Neural progenitor cell (in vitro differentiated cells): ENCODE results near the gene LRP1B. TPM values are rescaled to one million over a fixed set of nuclear protein-coding genes. Genes with fewer than 3 reads are reported as not detected.
"Not testable (repeated sequence)": the region's sequence is repeated elsewhere in the genome, so short reads cannot be mapped to it uniquely, and the experiment has no call there.

Experiments used
- DNase-seq: peaks from one replicate; pipeline ENCODE4 v3.0.0-alpha.2; 2016; ENCODE audit warnings: low spot score
- H2AFZ ChIP-seq: fragments of 200-600 bp; sonication (generic); replicated peaks from 2 replicates; pipeline ENCODE4 v1.6.1; 2016; ENCODE audit warnings: antibody characterized with exemption
- H3F3A ChIP-seq: fragments of 200-600 bp; sonication (generic); 2 replicates; pipeline ENCODE4 v1.6.1; 2016; ENCODE audit warnings: antibody characterized with exemption, low read depth
- H3K27ac ChIP-seq: fragments of 200-600 bp; sonication (generic); 2 replicates; pipeline ENCODE4 v1.5.1; 2016; ENCODE audit warnings: mild to moderate bottlenecking
- H3K27me3 ChIP-seq: fragments of 200-600 bp; sonication (generic); 2 replicates; pipeline ENCODE4 v1.6.1; 2016; ENCODE audit warnings: mild to moderate bottlenecking, moderate library complexity
- H3K36me3 ChIP-seq: fragments of 200-600 bp; sonication (generic); 2 replicates; pipeline ENCODE4 v1.5.1; 2016
- H3K4me1 ChIP-seq: fragments of 200-600 bp; sonication (generic); 2 replicates; pipeline ENCODE4 v1.6.1; 2016; ENCODE audit warnings: mixed run types
- H3K4me2 ChIP-seq: fragments of 200-600 bp; sonication (generic); 2 replicates; pipeline ENCODE4 v1.6.1; 2016
- H3K4me3 ChIP-seq: fragments of 200-600 bp; sonication (generic); 2 replicates; pipeline ENCODE4 v1.5.1; 2016
- H3K79me2 ChIP-seq: fragments of 200-600 bp; sonication (generic); 2 replicates; pipeline ENCODE4 v1.6.1; 2016; ENCODE audit warnings: low read depth
- H3K9ac ChIP-seq: fragments of 200-600 bp; sonication (generic); 2 replicates; pipeline ENCODE4 v1.6.1; 2016
- H3K9me3 ChIP-seq: fragments of 200-600 bp; sonication (generic); 2 replicates; pipeline ENCODE4 v1.5.1; 2016; ENCODE audit warnings: low read depth
- H4K20me1 ChIP-seq: fragments of 200-600 bp; sonication (generic); 2 replicates; pipeline ENCODE4 v1.6.1; 2016; ENCODE audit warnings: low read depth
- H3K27ac Mint-ChIP-seq: 3 replicates; pipeline ENCODE4 v1.8.0; 2021; ENCODE audit warnings: mixed read lengths
- H3K27me3 Mint-ChIP-seq: 2 replicates; pipeline ENCODE4 v1.8.0; 2022; ENCODE audit warnings: low read depth, mild to moderate bottlenecking, inconsistent platforms, moderate library complexity, mixed read lengths; ENCODE audit not compliant: insufficient read depth
- H3K36me3 Mint-ChIP-seq: 3 replicates; pipeline ENCODE4 v1.8.0; 2021; ENCODE audit warnings: mixed read lengths
- H3K4me1 Mint-ChIP-seq: 3 replicates; pipeline ENCODE4 v1.8.0; 2021; ENCODE audit warnings: mixed read lengths
- H3K4me3 Mint-ChIP-seq: 3 replicates; pipeline ENCODE4 v1.8.0; 2021; ENCODE audit warnings: mild to moderate bottlenecking, moderate library complexity, mixed read lengths
- H3K9me3 Mint-ChIP-seq: 3 replicates; pipeline ENCODE4 v1.8.0; 2020; ENCODE audit warnings: mixed read lengths
- EZH2 ChIP-seq: fragments of 200-600 bp; sonication (generic); IDR thresholded peaks from 2 replicates; pipeline ENCODE4 v1.6.1; 2017; ENCODE audit warnings: antibody characterized with exemption, mild to moderate bottlenecking, moderate library complexity
- EZH2phosphoT487 ChIP-seq: fragments of 200-600 bp; sonication (generic); IDR thresholded peaks from 2 replicates; pipeline ENCODE4 v1.6.1; 2017; ENCODE audit warnings: antibody characterized with exemption
- total RNA-seq: library from RNA; depleted of rRNA; stranded (reverse); fragments of >200 nt; gene quantifications from 2 replicates; pipeline ENCODE4 v1.2.3, GENCODE V29; 2015; ENCODE audit warnings: low replicate concordance
- TF ChIP-seq, protein P1 (sequence below): fragments of 200-600 bp; sonication (generic); IDR thresholded peaks from 2 replicates; pipeline ENCODE4 v1.5.1; 2017; ENCODE audit warnings: antibody characterized with exemption, mild to moderate bottlenecking

The LRP1B gene
- total RNA-seq, 1 donor from 2014 or later = not detected

DNA sequence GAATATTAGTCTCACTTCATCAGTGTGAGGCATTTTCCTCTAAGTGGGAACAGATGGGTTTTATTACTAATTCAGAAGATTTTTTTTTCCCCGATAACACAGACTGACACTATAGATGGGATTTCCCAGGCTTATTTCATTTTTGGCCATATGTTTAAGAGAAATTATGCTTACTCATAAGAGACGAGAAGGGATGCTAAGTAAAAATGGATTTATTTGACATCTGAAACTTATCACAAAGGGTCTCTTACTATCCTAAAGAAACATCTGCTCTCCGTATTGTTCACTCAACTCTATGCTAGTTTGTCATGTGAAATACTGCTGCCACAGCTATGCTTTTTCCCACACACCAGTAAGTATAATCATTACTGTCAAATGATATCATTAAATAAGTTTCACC lies 1476.3 kb downstream of the LRP1B start:
- no peaks in the 10 kb centered on the region for H3K27me3 ChIP-seq
- H3K79me2 ChIP-seq = no peaks in the 10 kb centered on the region
- no peak overlapping the region for H2AFZ ChIP-seq
- no peak overlapping the region for H3K4me2 ChIP-seq
- H3K4me3 ChIP-seq = no peak overlapping the region
- no peaks in the 10 kb centered on the region for H3K36me3 ChIP-seq
- Mint-ChIP-seq H3K27ac (no peak overlapping the region), H3K36me3 (no peaks in the 10 kb centered on the region), H3K4me1 (no peaks in the 10 kb centered on the region), H3K9me3 (no peaks in the 10 kb centered on the region), H3K4me3 (no peak overlapping the region), H3K27me3 (no peaks in the 10 kb centered on the region)
- no peak overlapping the region for H3K9ac ChIP-seq
- H3K4me1 ChIP-seq = no peaks in the 10 kb centered on the region
- H3K27ac ChIP-seq = no peak overlapping the region
- no peak for DNase-seq
- TF ChIP-seq, protein P1, sequence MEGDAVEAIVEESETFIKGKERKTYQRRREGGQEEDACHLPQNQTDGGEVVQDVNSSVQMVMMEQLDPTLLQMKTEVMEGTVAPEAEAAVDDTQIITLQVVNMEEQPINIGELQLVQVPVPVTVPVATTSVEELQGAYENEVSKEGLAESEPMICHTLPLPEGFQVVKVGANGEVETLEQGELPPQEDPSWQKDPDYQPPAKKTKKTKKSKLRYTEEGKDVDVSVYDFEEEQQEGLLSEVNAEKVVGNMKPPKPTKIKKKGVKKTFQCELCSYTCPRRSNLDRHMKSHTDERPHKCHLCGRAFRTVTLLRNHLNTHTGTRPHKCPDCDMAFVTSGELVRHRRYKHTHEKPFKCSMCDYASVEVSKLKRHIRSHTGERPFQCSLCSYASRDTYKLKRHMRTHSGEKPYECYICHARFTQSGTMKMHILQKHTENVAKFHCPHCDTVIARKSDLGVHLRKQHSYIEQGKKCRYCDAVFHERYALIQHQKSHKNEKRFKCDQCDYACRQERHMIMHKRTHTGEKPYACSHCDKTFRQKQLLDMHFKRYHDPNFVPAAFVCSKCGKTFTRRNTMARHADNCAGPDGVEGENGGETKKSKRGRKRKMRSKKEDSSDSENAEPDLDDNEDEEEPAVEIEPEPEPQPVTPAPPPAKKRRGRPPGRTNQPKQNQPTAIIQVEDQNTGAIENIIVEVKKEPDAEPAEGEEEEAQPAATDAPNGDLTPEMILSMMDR = no peak
- TF ChIP-seq EZH2phosphoT487 (no peak), EZH2 (no peak)
- no peaks in the 10 kb centered on the region for H3F3A ChIP-seq
- no peaks in the 10 kb centered on the region for H3K9me3 ChIP-seq
- no peaks in the 10 kb centered on the region for H4K20me1 ChIP-seq

DNA sequence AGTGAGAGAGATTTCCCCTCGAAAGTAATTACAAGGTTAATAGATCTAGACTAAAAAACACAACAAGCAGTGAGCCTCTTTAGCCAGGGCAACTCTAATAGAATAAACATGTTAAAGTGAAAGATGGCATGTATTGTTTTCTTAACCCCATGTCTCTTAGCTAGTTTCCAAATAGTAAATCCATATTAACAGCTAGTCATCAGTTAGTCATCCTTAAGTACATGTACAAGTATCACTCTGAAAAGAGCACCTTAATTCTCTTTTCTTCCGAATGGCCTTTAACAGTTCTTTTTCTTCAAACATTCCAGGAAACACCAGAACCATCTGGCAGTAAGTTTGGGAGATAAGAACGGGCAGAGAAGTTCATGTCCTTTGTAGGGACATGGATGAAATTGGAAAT lies 1480.0 kb downstream of the LRP1B start:
- H3K36me3 ChIP-seq = no peaks in the 10 kb centered on the region
- no peak for TF ChIP-seq EZH2
- no peak for TF ChIP-seq EZH2phosphoT487
- TF ChIP-seq, protein P1 = no peak

DNA sequence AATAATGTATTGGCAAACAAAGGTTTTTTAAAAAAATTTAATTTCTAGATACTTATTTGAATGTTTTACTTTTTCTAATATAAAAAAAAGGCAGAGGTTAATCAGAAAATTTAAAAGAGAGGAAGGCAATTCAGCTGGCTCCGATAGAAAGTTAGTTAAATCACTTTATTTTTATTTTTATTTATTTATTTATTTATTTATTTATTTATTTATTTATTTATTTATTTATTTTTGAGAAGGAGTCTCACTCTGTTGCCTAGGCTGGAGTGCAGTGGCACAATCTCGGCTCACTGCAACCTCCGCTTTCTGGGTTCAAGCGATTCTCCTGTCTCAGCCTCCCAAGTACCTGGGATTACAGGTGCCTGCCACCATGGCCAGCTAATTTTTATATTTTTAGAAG lies 1480.7 kb downstream of the LRP1B start:
- not testable (repeated sequence) for H3K4me3 ChIP-seq, H3K36me3 ChIP-seq, H3K27ac ChIP-seq, H3K9ac ChIP-seq, H3K79me2 ChIP-seq, H3K4me3 Mint-ChIP-seq, H3K27me3 ChIP-seq, H4K20me1 ChIP-seq, H3K9me3 Mint-ChIP-seq, DNase-seq, H3K36me3 Mint-ChIP-seq, H3K4me2 ChIP-seq, H3K27ac Mint-ChIP-seq, H3K27me3 Mint-ChIP-seq, H3F3A ChIP-seq, H3K4me1 Mint-ChIP-seq, H3K9me3 ChIP-seq, H2AFZ ChIP-seq, H3K4me1 ChIP-seq

More for the DNA sequence above, 1480.0 kb downstream of the LRP1B start:
- no peaks in the 10 kb centered on the region for H3K27me3 Mint-ChIP-seq
- no peak overlapping the region for H3K27ac Mint-ChIP-seq
- Histone ChIP-seq H3K79me2 (no peaks in the 10 kb centered on the region), H3K4me2 (no peak overlapping the region), H3K4me3 (no peak overlapping the region), H3K4me1 (no peaks in the 10 kb centered on the region), H3K27me3 (no peaks in the 10 kb centered on the region), H3K27ac (no peak overlapping the region), H3K9me3 (no peaks in the 10 kb centered on the region), H2AFZ (no peak overlapping the region), H3F3A (no peaks in the 10 kb centered on the region), H4K20me1 (no peaks in the 10 kb centered on the region), H3K9ac (no peak overlapping the region)
- no peak for DNase-seq
- H3K36me3 Mint-ChIP-seq = no peaks in the 10 kb centered on the region
- H3K4me1 Mint-ChIP-seq = no peaks in the 10 kb centered on the region
- no peak overlapping the region for H3K4me3 Mint-ChIP-seq
- no peaks in the 10 kb centered on the region for H3K9me3 Mint-ChIP-seq

DNA sequence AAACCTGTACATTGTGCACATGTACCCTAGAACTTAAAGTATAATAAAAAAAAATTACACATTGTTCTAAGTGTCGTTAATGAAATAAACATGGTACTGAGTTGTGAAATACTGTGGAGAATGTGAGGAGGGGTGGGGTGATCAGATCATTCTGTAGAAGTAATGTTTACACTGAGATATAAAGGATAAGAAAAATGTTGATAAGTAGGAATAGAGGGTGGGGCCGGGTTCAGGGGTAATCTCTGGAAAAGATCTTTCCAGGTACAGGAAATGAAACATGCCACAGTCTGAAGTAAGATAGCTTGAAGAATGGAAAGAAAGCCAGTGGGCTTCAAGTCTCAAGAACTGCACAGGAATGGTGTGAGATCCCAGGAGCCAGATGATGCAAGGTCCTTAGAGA lies 1482.4 kb downstream of the LRP1B start:
- Mint-ChIP-seq H3K9me3 (no peaks in the 10 kb centered on the region), H3K4me3 (no peak overlapping the region), H3K27ac (no peak overlapping the region), H3K27me3 (no peaks in the 10 kb centered on the region), H3K36me3 (no peaks in the 10 kb centered on the region), H3K4me1 (no peaks in the 10 kb centered on the region)
- Histone ChIP-seq H4K20me1 (no peaks in the 10 kb centered on the region), H3K27ac (no peak overlapping the region), H3K4me2 (no peak overlapping the region), H3K36me3 (no peaks in the 10 kb centered on the region), H3K79me2 (no peaks in the 10 kb centered on the region), H2AFZ (no peak overlapping the region), H3K9me3 (no peaks in the 10 kb centered on the region), H3F3A (no peaks in the 10 kb centered on the region), H3K4me3 (no peak overlapping the region), H3K4me1 (no peaks in the 10 kb centered on the region), H3K27me3 (no peaks in the 10 kb centered on the region), H3K9ac (no peak overlapping the region)
- TF ChIP-seq, protein P1 = no peak
- TF ChIP-seq EZH2 = no peak
- TF ChIP-seq EZH2phosphoT487 = no peak
- DNase-seq = no peak
